ENCODE results near the gene TADA1. TPM values are rescaled to one million over a fixed set of nuclear protein-coding genes. Genes with fewer than 3 reads are reported as not detected.

TADA1 gene
- total RNA-seq, 2 donors from 2014 or later, result 10.1 to 12.1 TPM

GRCh38 chr1:166910396-166910994, 34.4 kb upstream of the TADA1 start:
- no peak overlapping the region for H3K4me3 ChIP-seq
- H3K4me1 ChIP-seq, result no peaks in the 10 kb centered on the region
- no peaks in the 10 kb centered on the region for H3K9me3 ChIP-seq
- H3K27me3 ChIP-seq, result no peaks in the 10 kb centered on the region
- intact Hi-C loops (cut with DNase I), result loop anchor here (5.0 to 10.0 kb wide), 2 partner anchors 147 to 214 kb away; no protein-coding TSS in a partner anchor
- H3K36me3 ChIP-seq, result no peaks in the 10 kb centered on the region
- peak; percentile 82 for DNase-seq
- H3K9ac ChIP-seq (ENCODE audit: low read depth in 2 of 2, low read length in 2 of 2), result no peak overlapping the region
- no peak overlapping the region for H3K27ac ChIP-seq
- peak; percentile 67 for TF ChIP-seq CTCF (IDR thresholded peaks at IDR 0.05)

- no peaks in the 10 kb centered on the region for H3K36me3 ChIP-seq
- intact Hi-C loops (cut with DNase I), result loop anchor here (2.0 kb wide), 1 partner anchor 24 kb away; no protein-coding TSS in a partner anchor
- no peaks in the 10 kb centered on the region for H3K9me3 ChIP-seq
- H3K27me3 ChIP-seq, result no peaks in the 10 kb centered on the region
- no peak for DNase-seq
- H3K9ac ChIP-seq (ENCODE audit: low read depth in 2 of 2, low read length in 2 of 2), result no peak overlapping the region
- H3K4me1 ChIP-seq, result no peaks in the 10 kb centered on the region
- no peak overlapping the region for H3K27ac ChIP-seq
- H3K4me3 ChIP-seq, result no peak overlapping the region
- TF ChIP-seq CTCF (IDR thresholded peaks at IDR 0.05), result no peak
Measured at GRCh38 chr1:166908942-166909341, 32.9 kb upstream of the TADA1 start.

GRCh38 chr1:166907763-166908162, 31.7 kb upstream of the TADA1 start:
- H3K27me3 ChIP-seq, result no peaks in the 10 kb centered on the region
- DNase-seq, result no peak
- no peak overlapping the region for H3K4me3 ChIP-seq
- intact Hi-C loops (cut with DNase I), result loop anchor here (2.0 kb wide), 1 partner anchor 23 kb away; no protein-coding TSS in a partner anchor
- no peak for TF ChIP-seq CTCF (IDR thresholded peaks at IDR 0.05)
- no peaks in the 10 kb centered on the region for H3K4me1 ChIP-seq
- H3K9ac ChIP-seq (ENCODE audit: low read depth in 2 of 2, low read length in 2 of 2), result no peak overlapping the region
- H3K36me3 ChIP-seq, result no peaks in the 10 kb centered on the region
- no peak overlapping the region for H3K27ac ChIP-seq
- H3K9me3 ChIP-seq, result no peaks in the 10 kb centered on the region

GRCh38 chr1:166907051-166907450, 31.0 kb upstream of the TADA1 start:
- H3K36me3 ChIP-seq, result no peaks in the 10 kb centered on the region
- intact Hi-C loops (cut with DNase I), result no loop called here
- H3K27me3 ChIP-seq, result no peaks in the 10 kb centered on the region
- H3K9ac ChIP-seq (ENCODE audit: low read depth in 2 of 2, low read length in 2 of 2), result no peak overlapping the region
- no peaks in the 10 kb centered on the region for H3K4me1 ChIP-seq
- no peak overlapping the region for H3K4me3 ChIP-seq
- no peak for DNase-seq
- no peaks in the 10 kb centered on the region for H3K9me3 ChIP-seq
- no peak for TF ChIP-seq CTCF (IDR thresholded peaks at IDR 0.05)
- H3K27ac ChIP-seq, result no peak overlapping the region

GRCh38 chr1:166906647-166907046, 30.6 kb upstream of the TADA1 start:
- intact Hi-C loops (cut with DNase I), result no loop called here
- H3K4me3 ChIP-seq, result no peak overlapping the region
- no peaks in the 10 kb centered on the region for H3K9me3 ChIP-seq
- H3K4me1 ChIP-seq, result no peaks in the 10 kb centered on the region
- DNase-seq, result no peak
- H3K27ac ChIP-seq, result no peak overlapping the region
- no peaks in the 10 kb centered on the region for H3K27me3 ChIP-seq
- no peak for TF ChIP-seq CTCF (IDR thresholded peaks at IDR 0.05)
- H3K9ac ChIP-seq (ENCODE audit: low read depth in 2 of 2, low read length in 2 of 2), result no peak overlapping the region
- no peaks in the 10 kb centered on the region for H3K36me3 ChIP-seq

Data from colonic mucosa (tissue), 4 donors.